ENCODE results near the gene PFN3. TPM values are rescaled to one million over a fixed set of nuclear protein-coding genes. Genes with fewer than 3 reads are reported as not detected.

PFN3 gene
- total and polyA plus RNA-seq, 9 donors = not detected

- H3K4me1 ChIP-seq (ENCODE audit: insufficient read depth) = peaks cover 11% of the 10 kb centered on the region
- 86 to 89% (median 89%) methylated on average over 9 to 10 of the region's 10 CpGs for WGBS, 3 donors
- no peaks in the 10 kb centered on the region for H3K36me3 ChIP-seq
- intact Hi-C loops (cut with DNase I) = no loop called here
- DNase-seq = no peak
- no peaks in the 10 kb centered on the region for H3K9me3 ChIP-seq
- H3K27ac ChIP-seq = no peak overlapping the region
- no peak for TF ChIP-seq EP300 (IDR thresholded peaks at IDR 0.05)
- TF ChIP-seq POLR2A (IDR thresholded peaks at IDR 0.05) = no peak
- TF ChIP-seq, protein P1, sequence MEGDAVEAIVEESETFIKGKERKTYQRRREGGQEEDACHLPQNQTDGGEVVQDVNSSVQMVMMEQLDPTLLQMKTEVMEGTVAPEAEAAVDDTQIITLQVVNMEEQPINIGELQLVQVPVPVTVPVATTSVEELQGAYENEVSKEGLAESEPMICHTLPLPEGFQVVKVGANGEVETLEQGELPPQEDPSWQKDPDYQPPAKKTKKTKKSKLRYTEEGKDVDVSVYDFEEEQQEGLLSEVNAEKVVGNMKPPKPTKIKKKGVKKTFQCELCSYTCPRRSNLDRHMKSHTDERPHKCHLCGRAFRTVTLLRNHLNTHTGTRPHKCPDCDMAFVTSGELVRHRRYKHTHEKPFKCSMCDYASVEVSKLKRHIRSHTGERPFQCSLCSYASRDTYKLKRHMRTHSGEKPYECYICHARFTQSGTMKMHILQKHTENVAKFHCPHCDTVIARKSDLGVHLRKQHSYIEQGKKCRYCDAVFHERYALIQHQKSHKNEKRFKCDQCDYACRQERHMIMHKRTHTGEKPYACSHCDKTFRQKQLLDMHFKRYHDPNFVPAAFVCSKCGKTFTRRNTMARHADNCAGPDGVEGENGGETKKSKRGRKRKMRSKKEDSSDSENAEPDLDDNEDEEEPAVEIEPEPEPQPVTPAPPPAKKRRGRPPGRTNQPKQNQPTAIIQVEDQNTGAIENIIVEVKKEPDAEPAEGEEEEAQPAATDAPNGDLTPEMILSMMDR (IDR thresholded peaks at IDR 0.05) = no peak
- H3K27me3 ChIP-seq = no peaks in the 10 kb centered on the region
- no peak overlapping the region for H3K4me3 ChIP-seq
Observed at GRCh38 chr5:177428574-177429217, 28.2 kb upstream of the PFN3 start.

GRCh38 chr5:177427919-177428573, 27.6 kb upstream of the PFN3 start:
- Histone ChIP-seq H3K4me3 (no peak overlapping the region), H3K27me3 (no peaks in the 10 kb centered on the region), H3K27ac (peak overlapping the region in 1 of 2 donors; percentile 21), H3K36me3 (no peaks in the 10 kb centered on the region), H3K9me3 (no peaks in the 10 kb centered on the region), H3K4me1 (ENCODE audit: insufficient read depth) (peaks cover 11% of the 10 kb centered on the region)
- DNase-seq = peak in 1 of 5 donors; percentile 26
- intact Hi-C loops (cut with DNase I) = no loop called here
- 73 to 88% (median 83%) methylated on average over 11 of the region's 11 CpGs for WGBS, 3 donors
- TF ChIP-seq, protein P1 (IDR thresholded peaks at IDR 0.05) = no peak
- no peak for TF ChIP-seq POLR2A (IDR thresholded peaks at IDR 0.05)
- no peak for TF ChIP-seq EP300 (IDR thresholded peaks at IDR 0.05)

- TF ChIP-seq POLR2A (IDR thresholded peaks at IDR 0.05) (no peak), EP300 (IDR thresholded peaks at IDR 0.05) (no peak)
- TF ChIP-seq, protein P1 (IDR thresholded peaks at IDR 0.05) = no peak
- no peaks in the 10 kb centered on the region for H3K36me3 ChIP-seq
- peaks cover 11% of the 10 kb centered on the region for H3K4me1 ChIP-seq (ENCODE audit: insufficient read depth)
- intact Hi-C loops (cut with DNase I) = no loop called here
- peak overlapping the region; percentile 65 for H3K4me3 ChIP-seq
- H3K27ac ChIP-seq = peak overlapping the region; percentile 56 to 65
- no peaks in the 10 kb centered on the region for H3K27me3 ChIP-seq
- no peak for DNase-seq
- no peaks in the 10 kb centered on the region for H3K9me3 ChIP-seq
- WGBS, 3 donors = 15 to 18% (median 15%) methylated on average over 11 of the region's 11 CpGs
Observed at GRCh38 chr5:177427211-177427822, 26.9 kb upstream of the PFN3 start.

- H3K27me3 ChIP-seq = no peaks in the 10 kb centered on the region
- peak; percentile 50 to 78 (median 67) for DNase-seq
- peaks cover 11% of the 10 kb centered on the region for H3K4me1 ChIP-seq (ENCODE audit: insufficient read depth)
- no peaks in the 10 kb centered on the region for H3K9me3 ChIP-seq
- H3K4me3 ChIP-seq = peak within 1 kb of the TSS; percentile 65
- no peaks in the 10 kb centered on the region for H3K36me3 ChIP-seq
- intact Hi-C loops (cut with DNase I) = no loop called here
- 0% methylated on average over 46 to 82 of the region's 82 CpGs for WGBS, 3 donors
- TF ChIP-seq EP300 (IDR thresholded peaks at IDR 0.05) = no peak
- peak; percentile 34 for TF ChIP-seq POLR2A (IDR thresholded peaks at IDR 0.05)
- TF ChIP-seq, protein P1 (IDR thresholded peaks at IDR 0.05) = no peak
- peak within 1 kb of the TSS; percentile 88 to 91 for H3K27ac ChIP-seq
Observed at GRCh38 chr5:177426566-177427210, 26.2 kb upstream of the PFN3 start, which contains the start of gene GRK6. GRK6 (plus strand) TSS chr5:177426676; CDS start chr5:177426846, 170 bp downstream.

Measured in ovary (tissue), 9 donors.